HCT116 (cell line): Measurements from ENCODE around the gene SLC4A11. TPM values are rescaled to one million over a fixed set of nuclear protein-coding genes. Genes with fewer than 3 reads are reported as not detected.
A peak's percentile ranks its signal among the peaks of the same experiment; 100 is the strongest.

Experiments used
- ATAC-seq: fragments of 200-7000 bp; cut with Tn5 transposase; 2 replicates; pipeline ENCODE4 v1.9.1; 2020; ENCODE audit warnings: mild to moderate bottlenecking, moderate library complexity
- BruUV-seq: library from RNA; stranded (reverse); fragments of 400-500 nt; replicated peaks from 2 replicates; lab custom pipeline; 2021; lab: Mats Ljungman, UMichigan
- CTCF ChIA-PET: fragments of 300-600 bp; sonication (Branson Sonifier 250); formaldehyde crosslinking; loops from one replicate; lab custom pipeline; 2021; ENCODE audit warnings: antibody characterized with exemption; lab: Charles Lee
- POLR2A ChIA-PET: fragments of 300-600, 350-600 bp; sonication (Branson Sonifier 250); formaldehyde crosslinking; loops from one replicate; lab custom pipeline; 2021; ENCODE audit warnings: antibody characterized with exemption; lab: Charles Lee
- RAD21 ChIA-PET, 2 experiments: fragments of 300-600 bp; sonication (Branson Sonifier 250); formaldehyde crosslinking; loops; one replicate each; lab custom pipeline; 2023; ENCODE audit warnings: low total read pairs in 2 of 2; ENCODE audit not compliant: uncharacterized antibody in 2 of 2, unreplicated experiment in 2 of 2, low non-redundant PET in 1 of 2; lab: Charles Lee
- DNase-seq: peaks from one replicate; pipeline ENCODE4 v3.0.0-alpha.2; 2010; ENCODE audit warnings: low read depth, low spot score
- H2AFZ ChIP-seq: fragments of 200-600 bp; shearing (Covaris generic), sonication (generic); 2 replicates; pipeline ENCODE4 v1.6.1; 2017; ENCODE audit warnings: low read depth, mixed run types, mixed read lengths, antibody characterized with exemption, low read length; ENCODE audit not compliant: poor library complexity, severe bottlenecking
- H3K27ac ChIP-seq: 2 replicates; pipeline ENCODE4 v1.5.1; 2012; ENCODE audit warnings: low read depth, low read length
- H3K27me3 ChIP-seq: fragments of 200-600 bp; sonication (generic); 2 replicates; pipeline ENCODE4 v1.6.1; 2016; ENCODE audit warnings: mixed run types, low read length, mixed read lengths; ENCODE audit not compliant: insufficient read depth
- H3K36me3 ChIP-seq, 2 experiments: fragments of 200-500 bp in 1 of 2; fragments of 200-600 bp in 1 of 2; sonication (Bioruptor generic) in 1 of 2; sonication (generic) in 1 of 2; 2 replicates each; pipeline versions ENCODE4 v1.5.1 to v1.6.1; 2014 to 2016; ENCODE audit warnings: low read length in 2 of 2, inconsistent platforms in 1 of 2, mixed read lengths in 1 of 2, mixed run types in 1 of 2; ENCODE audit not compliant: insufficient read depth in 2 of 2, control insufficient read depth in 1 of 2
- H3K4me1 ChIP-seq, 2 experiments: fragments of 200-600 bp in 1 of 2; sonication (generic) in 1 of 2; 2 replicates each; pipeline versions ENCODE4 v1.5.1 to v1.6.1; 2012 to 2017; ENCODE audit warnings: low read length in 2 of 2, inconsistent platforms in 1 of 2, mild to moderate bottlenecking in 1 of 2, mixed read lengths in 1 of 2, mixed run types in 1 of 2, moderate library complexity in 1 of 2; ENCODE audit not compliant: insufficient read depth in 2 of 2, control insufficient read depth in 1 of 2
- H3K4me2 ChIP-seq: fragments of 200-600 bp; sonication (generic); 2 replicates; pipeline ENCODE4 v1.6.1; 2017; ENCODE audit warnings: mixed run types, low read length, mixed read lengths
- H3K4me3 ChIP-seq, 2 experiments: fragments of 200-600 bp in 1 of 2; sonication (generic) in 1 of 2; replicated peaks in 1 of 2; 2 replicates each; pipeline ENCODE4 v1.5.1; 2011 to 2016; ENCODE audit warnings: low read length in 2 of 2, control low read depth in 1 of 2, low read depth in 1 of 2, mild to moderate bottlenecking in 1 of 2, mixed read lengths in 1 of 2, mixed run types in 1 of 2
- H3K79me2 ChIP-seq: fragments of 200-600 bp; sonication (generic); 2 replicates; pipeline ENCODE4 v1.6.1; 2017; ENCODE audit warnings: mild to moderate bottlenecking, mixed run types, low read length, moderate library complexity, mixed read lengths; ENCODE audit not compliant: insufficient read depth
- H3K9ac ChIP-seq: fragments of 200-600 bp; sonication (generic); 2 replicates; pipeline ENCODE4 v1.6.1; 2016; ENCODE audit warnings: low read length, mixed read lengths
- H3K9me2 ChIP-seq: fragments of 200-600 bp; sonication (generic), shearing (Covaris generic); 2 replicates; pipeline ENCODE4 v1.6.1; 2017; ENCODE audit warnings: mixed run types, mild to moderate bottlenecking, moderate library complexity; ENCODE audit not compliant: insufficient read depth
- H3K9me3 ChIP-seq, 2 experiments: fragments of 200-500 bp in 1 of 2; fragments of 200-600 bp in 1 of 2; sonication (Bioruptor generic) in 1 of 2; sonication (generic) in 1 of 2; 2 replicates each; pipeline ENCODE4 v1.6.1; 2014 to 2017; ENCODE audit warnings: low read length in 2 of 2, mixed read lengths in 2 of 2, inconsistent platforms in 1 of 2, low read depth in 1 of 2, mild to moderate bottlenecking in 1 of 2, mixed run types in 1 of 2, moderate library complexity in 1 of 2; ENCODE audit not compliant: control insufficient read depth in 1 of 2, insufficient read depth in 1 of 2
- H4K20me1 ChIP-seq: fragments of 200-600 bp; sonication (generic), shearing (Covaris generic); 2 replicates; pipeline ENCODE4 v1.6.1; 2017; ENCODE audit warnings: mixed run types, mild to moderate bottlenecking, moderate library complexity; ENCODE audit not compliant: insufficient read depth
- CBX3 ChIP-seq: IDR thresholded peaks from 2 replicates; pipeline ENCODE4 v1.6.1; 2012; ENCODE audit warnings: low read depth
- ELF1 ChIP-seq: IDR thresholded peaks from 2 replicates; pipeline ENCODE4 v1.6.1; 2012; ENCODE audit warnings: low read depth, borderline replicate concordance
- EZH2 ChIP-seq: fragments of 200-600 bp; sonication (generic); IDR thresholded peaks from 2 replicates; pipeline ENCODE4 v1.6.1; 2017; ENCODE audit warnings: antibody characterized with exemption, mixed run types
- FOSL1 ChIP-seq: IDR thresholded peaks from 2 replicates; pipeline ENCODE4 v1.6.1; 2012; ENCODE audit warnings: low read depth
- POLR2A ChIP-seq: IDR thresholded peaks from 2 replicates; pipeline ENCODE4 v1.7.0; 2011; ENCODE audit warnings: borderline replicate concordance; ENCODE audit not compliant: insufficient read depth, insufficient read length; ENCODE audit errors: extremely low read depth
- RAD21 ChIP-seq: IDR thresholded peaks from 2 replicates; pipeline ENCODE4 v1.6.1; 2012; ENCODE audit warnings: low read depth, mild to moderate bottlenecking
- SIN3A ChIP-seq: IDR thresholded peaks from 2 replicates; pipeline ENCODE4 v1.6.1; 2012; ENCODE audit warnings: low read depth
- intact Hi-C: fragments of 100-400 bp; cut with micrococcal nuclease; formaldehyde crosslinking; loops from 2 replicates; pipeline ENCODE4 v1.10.0; 2022
- total RNA-seq: library from RNA; stranded (reverse); gene quantifications from one replicate; pipeline ENCODE4 v1.2.1, GENCODE V29; 2021; ENCODE audit not compliant: unreplicated experiment
- TF ChIP-seq, protein P1 (sequence below): IDR thresholded peaks from 2 replicates; pipeline ENCODE4 v1.6.1; 2012
- TF ChIP-seq, protein P2 (sequence below), 3 experiments: fragments of 200-600 bp in 1 of 3; sonication (generic) in 1 of 3; IDR thresholded peaks in 2 of 3; conservative IDR thresholded peaks in 1 of 3; 2 replicates each; pipeline ENCODE4 v1.5.1; 2012 to 2017; ENCODE audit warnings: low read depth in 2 of 3, low read length in 2 of 3, antibody characterized with exemption in 1 of 3, borderline replicate concordance in 1 of 3, control low read depth in 1 of 3, mild to moderate bottlenecking in 1 of 3, mixed read lengths in 1 of 3, mixed run types in 1 of 3, moderate library complexity in 1 of 3; ENCODE audit not compliant: insufficient read depth in 1 of 3
- TF ChIP-seq, protein P3 (sequence below): IDR thresholded peaks from 2 replicates; pipeline ENCODE4 v1.6.1; 2012; ENCODE audit warnings: low read depth
- TF ChIP-seq, protein P4 (sequence below): IDR thresholded peaks from 2 replicates; pipeline ENCODE4 v1.6.1; 2012

SLC4A11 gene
- total RNA-seq, 1 experiment from 2014 or later, result 22.7 TPM

DNA sequence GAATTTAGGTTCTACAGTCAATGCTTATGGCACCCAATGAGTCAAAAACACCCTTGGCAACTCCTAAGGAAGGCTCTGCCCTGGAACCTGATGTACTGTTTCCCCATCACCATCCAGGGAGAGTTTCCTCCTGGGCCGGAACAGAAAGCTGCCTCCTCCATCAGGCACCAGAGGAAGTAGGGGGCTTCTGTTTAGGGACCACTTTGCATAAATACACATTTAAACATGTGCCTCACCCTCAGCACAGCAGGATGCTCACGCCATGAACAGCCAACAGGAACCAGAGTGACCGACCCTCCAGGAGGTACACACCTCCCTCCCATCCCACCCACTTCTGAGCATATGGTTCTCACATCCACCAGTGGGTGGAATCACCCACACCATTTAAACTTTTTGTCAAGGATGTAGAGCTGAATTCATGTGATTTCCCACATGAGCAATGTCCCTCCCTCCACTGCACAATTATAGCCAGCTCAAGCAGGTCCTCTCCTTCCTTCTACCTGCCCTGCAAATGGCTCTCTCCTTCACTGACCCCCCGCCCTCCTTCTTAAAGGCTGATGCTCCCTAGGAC lies 49.3 kb downstream of the SLC4A11 start:
- intact Hi-C loops, result no loop called here
- RAD21 ChIA-PET, result interaction anchor here in 1 of 2 experiments (0.7 kb wide), 1 partner anchor 61 kb away, joined by 3 read pairs; no protein-coding TSS in a partner anchor
- no peaks in the 10 kb centered on the region for H3K27me3 ChIP-seq
- POLR2A ChIA-PET, result no interaction called here
- no peak overlapping the region for H3K27ac ChIP-seq
- CTCF ChIA-PET, result no interaction called here
- no peak overlapping the region for H3K9ac ChIP-seq
- H3K4me1 ChIP-seq, result no peaks in the 10 kb centered on the region
- H3K79me2 ChIP-seq, result no peaks in the 10 kb centered on the region
- DNase-seq, result no peak
- no peak for ATAC-seq
- no peaks in the 10 kb centered on the region for H3K9me3 ChIP-seq
- H3K36me3 ChIP-seq, result peaks cover 14 to 21% of the 10 kb centered on the region in 2 experiments; a peak in 3 of 4 replicates
- TF ChIP-seq, protein P1, sequence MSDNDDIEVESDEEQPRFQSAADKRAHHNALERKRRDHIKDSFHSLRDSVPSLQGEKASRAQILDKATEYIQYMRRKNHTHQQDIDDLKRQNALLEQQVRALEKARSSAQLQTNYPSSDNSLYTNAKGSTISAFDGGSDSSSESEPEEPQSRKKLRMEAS, result no peak
- no peak for TF ChIP-seq CBX3
- no peak for TF ChIP-seq EZH2
- H3K9me2 ChIP-seq, result no peaks in the 10 kb centered on the region
- no peak overlapping the region for H3K4me2 ChIP-seq
- BruUV-seq, result no TSS peak
- no peak overlapping the region for H2AFZ ChIP-seq
- no peaks in the 10 kb centered on the region for H4K20me1 ChIP-seq
- H3K4me3 ChIP-seq, result no peak overlapping the region

DNA sequence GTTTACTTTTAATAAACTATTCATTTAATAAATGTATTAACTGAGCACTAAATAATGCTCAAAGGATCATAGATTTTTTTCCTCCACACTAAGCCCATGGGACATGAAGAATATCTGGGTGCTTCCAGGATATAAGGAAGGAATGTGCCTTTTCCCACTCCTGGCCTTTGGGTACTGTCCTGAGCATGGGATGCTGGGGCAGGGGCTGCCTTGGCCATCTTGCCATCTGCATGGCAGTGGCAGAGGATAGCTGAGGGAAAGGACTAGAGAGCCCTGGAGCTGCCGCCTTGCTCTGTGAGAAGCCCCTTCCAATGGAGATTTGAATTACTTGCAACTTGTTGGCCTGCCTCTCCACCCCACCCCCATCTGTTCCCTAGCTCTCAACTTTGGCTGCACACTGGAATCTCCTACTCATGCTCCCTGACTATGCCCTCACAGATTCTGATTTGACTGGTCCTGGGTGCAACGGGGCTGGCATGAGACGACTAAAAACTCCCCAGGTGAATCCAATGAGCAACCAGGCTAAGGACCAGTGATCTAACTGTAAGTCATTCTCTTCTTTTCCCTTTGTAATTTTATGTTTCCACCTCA lies 50.1 kb downstream of the SLC4A11 start:
- Histone ChIP-seq H3K4me1 (no peaks in the 10 kb centered on the region), H3K4me2 (no peak overlapping the region), H3K27me3 (no peaks in the 10 kb centered on the region), H3K9me2 (no peaks in the 10 kb centered on the region), H3K9me3 (no peaks in the 10 kb centered on the region), H3K9ac (no peak overlapping the region), H3K4me3 (no peak overlapping the region), H4K20me1 (no peaks in the 10 kb centered on the region), H3K79me2 (no peaks in the 10 kb centered on the region), H2AFZ (no peak overlapping the region), H3K36me3 (peaks cover 10 to 16% of the 10 kb centered on the region in 2 experiments; a peak in 3 of 4 replicates), H3K27ac (no peak overlapping the region)
- POLR2A ChIA-PET, result no interaction called here
- RAD21 ChIA-PET, result no interaction called here
- intact Hi-C loops, result no loop called here
- no peak for DNase-seq
- BruUV-seq, result TSS peak; percentile 27
- CTCF ChIA-PET, result no interaction called here
- ATAC-seq, result no peak
- TF ChIP-seq, protein P2, sequence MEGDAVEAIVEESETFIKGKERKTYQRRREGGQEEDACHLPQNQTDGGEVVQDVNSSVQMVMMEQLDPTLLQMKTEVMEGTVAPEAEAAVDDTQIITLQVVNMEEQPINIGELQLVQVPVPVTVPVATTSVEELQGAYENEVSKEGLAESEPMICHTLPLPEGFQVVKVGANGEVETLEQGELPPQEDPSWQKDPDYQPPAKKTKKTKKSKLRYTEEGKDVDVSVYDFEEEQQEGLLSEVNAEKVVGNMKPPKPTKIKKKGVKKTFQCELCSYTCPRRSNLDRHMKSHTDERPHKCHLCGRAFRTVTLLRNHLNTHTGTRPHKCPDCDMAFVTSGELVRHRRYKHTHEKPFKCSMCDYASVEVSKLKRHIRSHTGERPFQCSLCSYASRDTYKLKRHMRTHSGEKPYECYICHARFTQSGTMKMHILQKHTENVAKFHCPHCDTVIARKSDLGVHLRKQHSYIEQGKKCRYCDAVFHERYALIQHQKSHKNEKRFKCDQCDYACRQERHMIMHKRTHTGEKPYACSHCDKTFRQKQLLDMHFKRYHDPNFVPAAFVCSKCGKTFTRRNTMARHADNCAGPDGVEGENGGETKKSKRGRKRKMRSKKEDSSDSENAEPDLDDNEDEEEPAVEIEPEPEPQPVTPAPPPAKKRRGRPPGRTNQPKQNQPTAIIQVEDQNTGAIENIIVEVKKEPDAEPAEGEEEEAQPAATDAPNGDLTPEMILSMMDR (IDR thresholded peaks at IDR 0.05 in 2 of 3, conservative IDR thresholded peaks at IDR 0.05 in 1 of 3; ENCODE audit: borderline replicate concordance in 1 of 3, insufficient read depth in 1 of 3, low read depth in 2 of 3, low read length in 2 of 3), result no peak
- TF ChIP-seq, protein P3, sequence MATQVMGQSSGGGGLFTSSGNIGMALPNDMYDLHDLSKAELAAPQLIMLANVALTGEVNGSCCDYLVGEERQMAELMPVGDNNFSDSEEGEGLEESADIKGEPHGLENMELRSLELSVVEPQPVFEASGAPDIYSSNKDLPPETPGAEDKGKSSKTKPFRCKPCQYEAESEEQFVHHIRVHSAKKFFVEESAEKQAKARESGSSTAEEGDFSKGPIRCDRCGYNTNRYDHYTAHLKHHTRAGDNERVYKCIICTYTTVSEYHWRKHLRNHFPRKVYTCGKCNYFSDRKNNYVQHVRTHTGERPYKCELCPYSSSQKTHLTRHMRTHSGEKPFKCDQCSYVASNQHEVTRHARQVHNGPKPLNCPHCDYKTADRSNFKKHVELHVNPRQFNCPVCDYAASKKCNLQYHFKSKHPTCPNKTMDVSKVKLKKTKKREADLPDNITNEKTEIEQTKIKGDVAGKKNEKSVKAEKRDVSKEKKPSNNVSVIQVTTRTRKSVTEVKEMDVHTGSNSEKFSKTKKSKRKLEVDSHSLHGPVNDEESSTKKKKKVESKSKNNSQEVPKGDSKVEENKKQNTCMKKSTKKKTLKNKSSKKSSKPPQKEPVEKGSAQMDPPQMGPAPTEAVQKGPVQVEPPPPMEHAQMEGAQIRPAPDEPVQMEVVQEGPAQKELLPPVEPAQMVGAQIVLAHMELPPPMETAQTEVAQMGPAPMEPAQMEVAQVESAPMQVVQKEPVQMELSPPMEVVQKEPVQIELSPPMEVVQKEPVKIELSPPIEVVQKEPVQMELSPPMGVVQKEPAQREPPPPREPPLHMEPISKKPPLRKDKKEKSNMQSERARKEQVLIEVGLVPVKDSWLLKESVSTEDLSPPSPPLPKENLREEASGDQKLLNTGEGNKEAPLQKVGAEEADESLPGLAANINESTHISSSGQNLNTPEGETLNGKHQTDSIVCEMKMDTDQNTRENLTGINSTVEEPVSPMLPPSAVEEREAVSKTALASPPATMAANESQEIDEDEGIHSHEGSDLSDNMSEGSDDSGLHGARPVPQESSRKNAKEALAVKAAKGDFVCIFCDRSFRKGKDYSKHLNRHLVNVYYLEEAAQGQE, result no peak
- no peak for TF ChIP-seq FOSL1
- TF ChIP-seq, protein P1, result no peak
- TF ChIP-seq POLR2A, result no peak
- no peak for TF ChIP-seq EZH2
- TF ChIP-seq ELF1, result no peak
- TF ChIP-seq CBX3, result no peak
- TF ChIP-seq, protein P4, sequence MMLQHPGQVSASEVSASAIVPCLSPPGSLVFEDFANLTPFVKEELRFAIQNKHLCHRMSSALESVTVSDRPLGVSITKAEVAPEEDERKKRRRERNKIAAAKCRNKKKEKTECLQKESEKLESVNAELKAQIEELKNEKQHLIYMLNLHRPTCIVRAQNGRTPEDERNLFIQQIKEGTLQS, result no peak
- no peak for TF ChIP-seq SIN3A
- no peak for TF ChIP-seq RAD21
